H1 (cell line): ENCODE data around the gene FOXN1. TPM values are rescaled to one million over a fixed set of nuclear protein-coding genes. Genes with fewer than 3 reads are reported as not detected.

Source experiments
- BACH1 ChIP-seq: IDR thresholded peaks from 2 replicates; pipeline ENCODE4 v1.6.1; 2012; ENCODE audit warnings: low read length, improper control_type of control experiment
- BRCA1 ChIP-seq: IDR thresholded peaks from 2 replicates; pipeline ENCODE4 v1.6.1; 2012; ENCODE audit warnings: low read depth, low read length, improper control_type of control experiment
- E2F6 ChIP-seq: IDR thresholded peaks from 2 replicates; pipeline ENCODE4 v1.6.1; 2012; ENCODE audit warnings: inconsistent platforms
- EZH2 ChIP-seq: fragments of 200-600 bp; sonication (generic); IDR thresholded peaks from 2 replicates; pipeline ENCODE4 v1.7.1; 2012; ENCODE audit warnings: low read depth, mild to moderate bottlenecking, moderate library complexity, low read length, inconsistent platforms; ENCODE audit not compliant: severe bottlenecking
- FOSL1 ChIP-seq: IDR thresholded peaks from 2 replicates; pipeline ENCODE4 v1.6.1; 2011; ENCODE audit warnings: mild to moderate bottlenecking, low read depth, low read length, moderate library complexity; ENCODE audit not compliant: insufficient read depth
- polyA plus RNA-seq, 7 experiments: library from polyadenylated mRNA; depleted of rRNA in 3 of 7; stranded (reverse) in 5 of 7; unstranded in 2 of 7; fragments of >200 nt in 5 of 7; fragments of 200-250 nt in 2 of 7; gene quantifications; 1 replicate in 5 of 7; 2 replicates in 1 of 7; 4 replicates in 1 of 7; pipeline versions ENCODE4 v1.2.1 to v1.2.3, GENCODE V29; 2011 to 2013; ENCODE audit warnings: missing spikeins in 2 of 7, mixed read lengths in 2 of 7
- total RNA-seq: library from RNA; stranded (reverse); fragmentation: NEBNext Ultra II Directional; extraction: Animal tissue kit (Norgen Biotek cat#: 25700); gene quantifications from 2 replicates; pipeline ENCODE4 v1.2.1, GENCODE V29; 2021

FOXN1 gene
- total and polyA plus RNA-seq, 2 of the 8 experiments (the other 6 are each of a cell fraction or from before 2014, with no cell fraction given) = not detected

GRCh38 chr17:28553000-28553505 lies 46.9 kb downstream of the FOXN1 start (continued):
- TF ChIP-seq E2F6 (no peak), FOSL1 (no peak), BACH1 (no peak), EZH2 (no peak), BRCA1 (no peak)
